ENCODE results near the gene PRR5L. TPM values are rescaled to one million over a fixed set of nuclear protein-coding genes. Genes with fewer than 3 reads are reported as not detected.

Gene PRR5L
- total RNA-seq, 1 donor from 2014 or later: 32.5 TPM

DNA sequence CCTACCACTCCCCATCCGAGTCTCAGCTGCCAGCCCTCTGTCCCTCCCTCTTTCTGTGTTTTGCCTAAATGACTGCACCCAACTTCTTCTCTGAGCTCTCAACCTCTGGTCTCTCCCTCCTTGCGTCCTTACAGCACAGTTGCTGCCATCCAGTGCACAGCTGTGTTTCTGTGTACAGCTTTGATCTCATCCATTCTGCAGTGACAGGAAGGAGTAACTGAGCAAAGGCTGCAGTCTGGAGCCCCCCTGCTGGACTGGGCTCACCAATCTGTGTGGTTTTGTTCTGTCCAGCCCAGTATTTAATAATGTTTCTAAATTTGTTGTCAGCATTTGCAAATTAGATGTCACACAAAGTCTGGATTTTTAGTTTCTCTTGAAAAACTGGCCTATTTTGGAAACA, 43.8 kb downstream of the PRR5L start:
- H3K27ac ChIP-seq: no peak overlapping the region

DNA sequence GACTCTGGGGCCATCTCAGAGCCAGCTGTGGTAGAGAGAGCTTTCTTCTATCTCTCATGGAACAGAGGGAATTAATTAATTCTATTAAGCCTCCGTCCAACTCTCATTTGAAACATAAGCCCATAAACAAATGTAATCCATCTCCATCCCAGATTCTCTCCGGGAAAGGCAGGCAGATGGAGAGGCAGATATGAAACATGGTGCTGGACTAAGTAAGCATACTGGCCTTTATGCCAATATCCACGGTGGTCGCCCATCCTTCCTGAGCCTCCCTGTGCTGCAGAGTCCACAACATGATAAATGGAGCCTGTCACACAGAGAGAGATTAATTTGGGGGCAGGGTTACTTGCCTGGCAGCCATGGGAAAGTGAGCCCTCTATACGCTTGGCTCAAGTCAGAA, 44.8 kb downstream of the PRR5L start:
- Histone ChIP-seq H3K4me1 (no peaks in the 10 kb centered on the region), H3K36me3 (no peaks in the 10 kb centered on the region), H3K27me3 (no peaks in the 10 kb centered on the region), H3K9me3 (no peaks in the 10 kb centered on the region), H3K27ac (no peak overlapping the region), H3K4me3 (no peak overlapping the region)
- DNase-seq (ENCODE audit: low spot score in 2 of 2): no peak
- no peak for TF ChIP-seq CTCF (IDR thresholded peaks at IDR 0.05)
- intact Hi-C loops (cut with DNase I): no loop called here

More for the DNA sequence above, 43.8 kb downstream of the PRR5L start:
- intact Hi-C loops (cut with DNase I): no loop called here
- H3K9me3 ChIP-seq: no peaks in the 10 kb centered on the region
- H3K4me1 ChIP-seq: no peaks in the 10 kb centered on the region
- no peak overlapping the region for H3K4me3 ChIP-seq
- no peaks in the 10 kb centered on the region for H3K27me3 ChIP-seq
- no peak for DNase-seq (ENCODE audit: low spot score in 2 of 2)
- no peaks in the 10 kb centered on the region for H3K36me3 ChIP-seq
- TF ChIP-seq CTCF (IDR thresholded peaks at IDR 0.05): no peak

- no peak overlapping the region for H3K4me3 ChIP-seq
- intact Hi-C loops (cut with DNase I): no loop called here
- DNase-seq (ENCODE audit: low spot score in 2 of 2): no peak
- no peaks in the 10 kb centered on the region for H3K27me3 ChIP-seq
- no peak for TF ChIP-seq CTCF (IDR thresholded peaks at IDR 0.05)
- no peaks in the 10 kb centered on the region for H3K36me3 ChIP-seq
- H3K27ac ChIP-seq: no peak overlapping the region
- H3K9me3 ChIP-seq: no peaks in the 10 kb centered on the region
- no peaks in the 10 kb centered on the region for H3K4me1 ChIP-seq
Measured at GRCh38 chr11:36341915-36342314, 45.8 kb downstream of the PRR5L start.

GRCh38 chr11:36342327-36342726, 46.2 kb downstream of the PRR5L start:
- Histone ChIP-seq H3K9me3 (no peaks in the 10 kb centered on the region), H3K27me3 (no peaks in the 10 kb centered on the region), H3K4me3 (no peak overlapping the region), H3K36me3 (no peaks in the 10 kb centered on the region), H3K4me1 (no peaks in the 10 kb centered on the region), H3K27ac (no peak overlapping the region)
- DNase-seq (ENCODE audit: low spot score in 2 of 2): no peak
- TF ChIP-seq CTCF (IDR thresholded peaks at IDR 0.05): no peak
- intact Hi-C loops (cut with DNase I): no loop called here

GRCh38 chr11:36343436-36343835, 47.3 kb downstream of the PRR5L start:
- DNase-seq (ENCODE audit: low spot score in 2 of 2): no peak
- Histone ChIP-seq H3K9me3 (no peaks in the 10 kb centered on the region), H3K36me3 (no peaks in the 10 kb centered on the region), H3K27me3 (no peaks in the 10 kb centered on the region), H3K27ac (no peak overlapping the region), H3K4me3 (no peak overlapping the region), H3K4me1 (no peaks in the 10 kb centered on the region)
- intact Hi-C loops (cut with DNase I): no loop called here
- TF ChIP-seq CTCF (IDR thresholded peaks at IDR 0.05): no peak

DNA sequence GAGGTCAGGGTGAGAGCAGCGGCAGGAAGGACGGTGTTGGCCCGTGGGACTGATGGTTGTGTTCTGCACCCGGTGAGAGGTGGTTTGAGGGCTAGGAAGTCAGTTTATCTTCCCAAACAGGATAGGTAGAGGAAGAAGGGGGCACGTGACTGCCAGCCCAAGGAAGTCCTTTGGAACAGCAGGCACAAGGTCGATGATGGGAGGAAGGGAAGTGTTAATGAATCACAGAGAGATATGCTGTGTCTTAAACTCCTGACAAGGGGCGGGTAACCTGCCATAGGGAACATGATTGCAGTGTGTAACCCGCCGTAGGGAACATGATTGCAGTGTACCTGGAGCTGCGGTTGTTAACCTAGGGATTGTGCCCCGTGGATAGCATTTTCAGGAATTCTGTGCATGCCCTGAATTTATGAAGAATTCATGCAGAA, 49.0 kb downstream of the PRR5L start:
- Histone ChIP-seq H3K4me1 (no peaks in the 10 kb centered on the region), H3K4me3 (no peak overlapping the region), H3K36me3 (no peaks in the 10 kb centered on the region), H3K9me3 (no peaks in the 10 kb centered on the region), H3K27ac (no peak overlapping the region), H3K27me3 (no peaks in the 10 kb centered on the region)
- DNase-seq (ENCODE audit: low spot score in 2 of 2): no peak
- no peak for TF ChIP-seq CTCF (IDR thresholded peaks at IDR 0.05)
- intact Hi-C loops (cut with DNase I): no loop called here

Measured in ascending aorta (tissue), 2 donors.